Measurements from ENCODE around the gene MRPL24.

MRPL24 gene

DNA sequence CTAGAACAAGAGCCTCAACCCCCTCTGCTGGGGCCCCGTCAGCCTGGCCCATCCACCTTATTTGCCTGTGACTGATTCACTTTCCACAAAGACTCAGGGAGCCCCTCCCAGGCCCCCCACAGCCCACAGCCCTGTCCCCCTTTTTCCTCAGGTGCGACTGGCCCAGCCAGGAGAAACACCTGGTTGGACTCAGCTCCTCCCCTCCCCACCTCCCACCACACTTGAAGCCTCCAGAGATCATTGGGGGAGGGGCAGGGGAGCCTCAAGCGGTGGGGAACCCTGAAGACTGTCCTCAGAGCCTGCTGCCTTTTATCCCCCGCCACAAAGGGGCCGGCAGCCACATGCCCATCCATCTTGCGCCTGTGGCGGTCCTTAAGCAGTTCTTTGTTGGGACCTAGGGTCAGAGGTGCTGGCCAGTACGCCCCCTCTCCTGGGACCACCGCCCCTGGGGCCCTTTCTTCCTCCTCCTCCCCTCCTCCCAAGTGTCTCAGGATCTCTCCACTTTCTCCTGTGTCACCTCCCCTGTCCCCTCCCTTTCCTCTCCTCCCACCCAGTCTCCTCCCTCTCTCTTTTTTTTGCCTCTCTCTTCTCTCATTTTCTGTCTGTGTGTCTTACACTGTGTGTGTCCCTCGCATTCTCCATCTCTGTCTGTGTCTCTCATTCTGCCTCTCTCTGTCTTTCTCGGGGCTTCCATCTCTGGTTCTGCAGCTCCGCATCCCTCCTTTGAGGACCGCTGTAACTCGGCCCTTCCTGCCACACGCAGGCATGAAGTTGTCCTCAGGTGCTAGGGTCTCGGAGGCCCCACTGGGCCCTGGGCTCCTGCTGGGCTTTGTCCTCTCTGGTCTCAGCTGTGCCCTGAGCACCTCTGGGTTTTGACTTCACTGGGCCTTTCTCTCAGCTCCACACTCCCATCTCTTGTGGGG is 47.7 kb downstream of the MRPL24 start:
- Mint-ChIP-seq H3K27me3 (ENCODE audit: low read depth) (peaks cover 64% of the 10 kb centered on the region), H3K4me3 (no peak overlapping the region), H3K4me1 (ENCODE audit: low read depth) (peaks cover 13% of the 10 kb centered on the region), H3K9me3 (no peaks in the 10 kb centered on the region), H3K36me3 (ENCODE audit: low read depth) (no peaks in the 10 kb centered on the region), H3K27ac (no peak overlapping the region)
- no peak for DNase-seq (ENCODE audit: low spot score)

DNA sequence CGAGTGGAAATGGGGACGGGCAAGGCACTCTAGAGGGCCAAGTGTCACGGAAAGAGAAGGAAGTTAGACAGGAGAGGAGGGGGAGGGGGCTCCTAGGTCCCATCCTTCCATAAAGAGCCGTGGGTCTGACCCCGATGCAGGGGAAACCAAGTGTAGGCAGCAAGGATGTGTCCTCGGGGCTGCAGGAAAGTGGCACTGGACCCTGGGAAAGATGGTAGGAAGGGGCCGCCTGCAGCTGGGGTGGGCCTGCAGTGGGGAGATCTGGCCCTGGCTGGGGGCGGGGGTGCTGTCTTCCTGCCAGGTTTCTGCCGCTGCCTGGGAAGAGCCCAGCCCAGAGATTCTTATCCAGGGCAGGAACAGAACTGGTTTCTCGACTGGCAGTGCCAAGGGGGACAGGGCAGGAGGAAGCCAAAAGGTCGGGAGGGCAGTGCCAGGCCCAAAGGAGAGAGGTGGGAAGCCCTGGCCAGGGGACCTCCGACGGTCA is 48.4 kb downstream of the MRPL24 start:
- Mint-ChIP-seq H3K4me1 (ENCODE audit: low read depth) (peaks cover 13% of the 10 kb centered on the region), H3K27me3 (ENCODE audit: low read depth) (peaks cover 64% of the 10 kb centered on the region), H3K9me3 (no peaks in the 10 kb centered on the region), H3K4me3 (no peak overlapping the region), H3K36me3 (ENCODE audit: low read depth) (no peaks in the 10 kb centered on the region), H3K27ac (no peak overlapping the region)
- DNase-seq (ENCODE audit: low spot score) = no peak

DNA sequence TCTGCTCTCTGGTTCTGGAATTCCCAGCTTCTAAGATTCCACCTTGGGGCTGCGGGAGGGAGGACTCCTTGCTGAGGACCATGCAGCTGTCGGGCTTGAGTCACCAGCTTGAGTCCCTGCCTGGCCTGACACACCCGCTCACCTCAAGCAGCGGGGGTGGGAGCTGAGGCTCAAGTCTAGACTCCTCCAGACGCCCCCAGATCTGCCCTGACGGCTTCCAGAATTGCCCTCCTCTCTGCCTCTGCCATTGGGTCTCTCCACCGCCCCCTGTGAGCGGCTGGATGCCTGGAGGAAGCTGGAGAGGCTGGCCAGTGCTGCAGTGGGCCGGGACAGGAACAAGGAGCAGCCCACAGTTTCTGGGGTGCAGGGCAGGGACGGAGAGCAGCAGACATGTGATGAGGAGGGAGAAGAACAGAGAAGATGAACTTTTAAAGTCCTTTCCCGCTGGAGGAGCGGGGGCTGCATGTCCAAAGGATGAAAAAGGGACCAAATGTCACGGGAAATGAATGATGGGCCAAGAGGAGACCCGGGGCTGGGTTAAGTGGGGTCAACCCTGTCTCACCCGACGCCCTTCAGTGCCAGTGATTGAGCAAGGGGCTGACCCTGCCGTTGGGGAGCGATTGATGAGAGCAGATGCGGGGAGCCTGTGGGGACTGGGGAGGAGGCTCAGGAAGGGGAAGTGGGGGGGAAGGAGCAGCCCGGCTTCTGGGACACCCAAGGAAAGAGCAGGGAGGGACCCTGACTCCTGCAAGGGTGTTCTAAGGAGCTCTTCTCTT is 49.0 kb downstream of the MRPL24 start:
- Mint-ChIP-seq H3K36me3 (ENCODE audit: low read depth) (no peaks in the 10 kb centered on the region), H3K27ac (no peak overlapping the region), H3K9me3 (no peaks in the 10 kb centered on the region), H3K27me3 (ENCODE audit: low read depth) (peaks cover 61% of the 10 kb centered on the region), H3K4me3 (no peak overlapping the region), H3K4me1 (ENCODE audit: low read depth) (peaks cover 13% of the 10 kb centered on the region)
- no peak for DNase-seq (ENCODE audit: low spot score)

DNA sequence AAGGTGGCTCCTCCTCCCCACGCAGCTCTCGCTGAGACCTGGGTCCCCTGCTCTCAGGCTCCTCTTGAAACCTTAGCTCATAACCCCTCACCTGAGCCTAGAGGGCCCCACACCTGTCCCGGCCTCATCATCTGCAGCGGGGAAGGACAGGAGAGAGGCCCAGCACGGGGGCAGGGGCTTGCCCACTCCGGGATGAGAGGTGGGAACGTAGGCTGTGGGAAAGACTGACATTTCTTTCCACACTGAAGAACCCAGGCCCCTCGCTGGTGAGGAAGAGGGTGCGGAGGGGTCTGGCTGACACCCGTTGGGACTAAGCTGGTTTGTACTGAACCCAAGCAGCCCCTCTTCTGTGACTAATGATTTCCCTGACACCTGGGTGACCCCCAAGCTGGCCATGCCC is 49.7 kb downstream of the MRPL24 start:
- H3K4me1 Mint-ChIP-seq (ENCODE audit: low read depth) = peaks cover 13% of the 10 kb centered on the region
- peaks cover 57% of the 10 kb centered on the region for H3K27me3 Mint-ChIP-seq (ENCODE audit: low read depth)
- no peak for DNase-seq (ENCODE audit: low spot score)
- no peaks in the 10 kb centered on the region for H3K9me3 Mint-ChIP-seq
- no peaks in the 10 kb centered on the region for H3K36me3 Mint-ChIP-seq (ENCODE audit: low read depth)
- no peak overlapping the region for H3K4me3 Mint-ChIP-seq
- no peak overlapping the region for H3K27ac Mint-ChIP-seq

DNA sequence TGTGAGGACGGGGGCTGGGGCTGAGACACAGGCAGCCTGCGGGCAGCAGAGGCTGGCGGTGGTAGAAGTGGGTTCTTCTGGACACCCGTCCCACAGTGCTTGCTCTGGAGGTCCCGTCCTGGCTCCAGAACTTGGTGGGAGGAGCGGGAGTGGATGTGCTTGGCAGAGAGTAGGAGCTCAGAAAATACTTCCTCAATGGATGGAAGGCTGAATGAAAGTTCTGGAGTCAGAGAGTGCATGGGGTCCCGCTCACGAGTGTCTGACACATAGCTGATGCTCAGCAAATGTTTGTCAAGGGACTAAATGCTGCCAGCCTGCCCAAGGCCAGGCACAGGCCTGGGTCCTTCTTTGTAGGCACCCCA is 50.2 kb downstream of the MRPL24 start:
- Mint-ChIP-seq H3K9me3 (no peaks in the 10 kb centered on the region), H3K27ac (no peak overlapping the region), H3K27me3 (ENCODE audit: low read depth) (peaks cover 58% of the 10 kb centered on the region), H3K4me1 (ENCODE audit: low read depth) (peaks cover 13% of the 10 kb centered on the region), H3K4me3 (no peak overlapping the region), H3K36me3 (ENCODE audit: low read depth) (no peaks in the 10 kb centered on the region)
- DNase-seq (ENCODE audit: low spot score) = no peak

DNA sequence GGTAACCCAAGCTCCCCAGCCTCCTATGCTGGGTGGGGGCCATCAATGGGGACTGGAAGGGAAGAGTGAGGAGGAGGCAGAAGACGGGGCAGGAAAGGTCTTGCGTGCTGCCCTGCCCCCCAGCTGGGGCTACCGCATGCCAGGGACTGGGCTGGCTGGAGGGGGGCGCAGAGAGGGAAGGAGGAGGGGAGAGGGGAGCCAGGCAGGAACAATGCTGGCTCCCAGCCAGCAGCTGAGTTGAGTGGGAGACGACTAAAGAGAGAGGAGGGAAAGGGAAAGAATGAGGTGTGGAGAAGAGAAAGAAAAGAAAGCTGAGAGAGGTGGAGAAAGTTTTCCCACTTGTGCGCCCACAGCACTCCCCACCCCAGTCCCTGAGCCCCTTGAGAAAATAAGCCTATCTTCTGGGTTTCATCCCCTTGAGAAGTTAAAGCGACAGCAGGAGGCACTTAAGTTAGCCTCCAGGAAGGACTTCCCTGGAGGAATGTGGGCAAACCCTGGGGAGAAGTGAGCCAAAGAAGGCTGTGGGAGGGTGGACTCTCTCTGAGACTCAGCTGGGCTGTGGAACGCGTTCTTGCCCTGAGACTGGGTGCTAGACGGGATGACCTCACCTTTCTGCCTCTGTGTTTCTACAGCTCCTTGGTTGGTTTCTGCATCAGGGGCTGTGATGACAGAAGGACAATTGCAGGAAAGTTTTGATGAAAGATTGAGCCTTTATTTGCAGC is 50.8 kb downstream of the MRPL24 start:
- no peaks in the 10 kb centered on the region for H3K36me3 Mint-ChIP-seq (ENCODE audit: low read depth)
- H3K27ac Mint-ChIP-seq = no peak overlapping the region
- no peaks in the 10 kb centered on the region for H3K9me3 Mint-ChIP-seq
- no peak overlapping the region for H3K4me3 Mint-ChIP-seq
- H3K27me3 Mint-ChIP-seq (ENCODE audit: low read depth) = peaks cover 59% of the 10 kb centered on the region
- H3K4me1 Mint-ChIP-seq (ENCODE audit: low read depth) = peaks cover 13% of the 10 kb centered on the region
- no peak for DNase-seq (ENCODE audit: low spot score)

DNA sequence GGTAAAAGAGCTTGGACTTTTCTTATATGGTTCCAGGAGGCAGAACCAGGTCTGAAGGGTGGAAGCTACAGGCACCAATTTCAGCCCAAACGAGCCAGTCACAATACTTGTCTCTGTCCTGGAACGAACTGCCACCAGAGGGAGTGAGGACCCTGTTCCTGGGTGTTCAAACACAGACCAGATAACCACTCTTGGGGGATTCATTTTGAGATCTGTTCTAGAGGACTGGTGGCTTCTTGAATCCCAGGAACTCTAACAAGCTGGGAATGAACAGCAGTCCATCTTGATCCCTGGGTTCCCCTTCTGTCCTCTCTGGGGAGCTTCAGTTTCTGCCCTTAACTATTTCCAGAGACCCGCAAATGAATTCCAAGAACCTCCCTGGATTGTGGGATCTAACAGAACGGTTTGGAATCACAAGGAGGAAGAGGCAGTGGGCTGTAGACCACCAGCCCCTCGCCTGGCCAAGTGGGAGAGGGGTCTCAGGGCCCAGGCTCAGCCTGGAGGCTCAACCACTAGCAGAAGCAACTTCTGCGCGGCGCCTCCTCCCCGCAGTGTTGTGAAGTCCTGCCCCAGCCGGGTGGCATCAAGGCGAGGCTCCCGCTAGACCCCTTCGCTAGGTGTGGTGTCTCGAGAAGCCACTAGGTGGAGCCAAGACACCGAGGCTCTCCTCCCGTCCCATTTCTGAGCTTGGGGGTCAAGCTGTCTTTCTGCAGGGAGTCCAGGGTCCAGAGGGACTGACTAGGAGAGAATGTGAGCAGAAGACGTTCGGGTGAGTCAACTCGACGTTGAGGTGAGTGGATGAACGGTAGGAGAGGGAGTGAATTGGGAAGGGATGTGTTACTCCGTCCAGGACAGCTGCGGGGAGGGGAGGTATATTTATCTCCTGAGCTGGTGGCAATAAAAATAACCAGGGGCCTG is 51.6 kb downstream of the MRPL24 start:
- Mint-ChIP-seq H3K27ac (no peak overlapping the region), H3K4me1 (ENCODE audit: low read depth) (peaks cover 16% of the 10 kb centered on the region), H3K4me3 (peak overlapping the region; percentile 22), H3K9me3 (no peaks in the 10 kb centered on the region), H3K27me3 (ENCODE audit: low read depth) (peaks cover 55% of the 10 kb centered on the region), H3K36me3 (ENCODE audit: low read depth) (no peaks in the 10 kb centered on the region)
- peak; percentile 63 for DNase-seq (ENCODE audit: low spot score)
